HepG2 (cell line): ENCODE data around the gene SYT1. TPM values are rescaled to one million over a fixed set of nuclear protein-coding genes. Genes with fewer than 3 reads are reported as not detected.

Source experiments
- ATAC-seq: fragments of 200-7000 bp; cut with Tn5 transposase; 3 replicates; pipeline ENCODE4 v1.9.1; 2020; ENCODE audit warnings: mild to moderate bottlenecking, moderate library complexity
- BruUV-seq: library from RNA; stranded (reverse); fragments of 400-500 nt; replicated peaks from 2 replicates; lab custom pipeline; 2021; lab: Mats Ljungman, UMichigan
- CTCF ChIA-PET: fragments of 300-600 bp; formaldehyde crosslinking; extraction: SDS; loops from one replicate; lab custom pipeline; 2021; ENCODE audit warnings: low total read pairs, inconsistent platforms, low intra/inter-chr PET ratio; lab: Yijun Ruan, JAX
- POLR2A ChIA-PET: fragments of 350-600 bp; sonication (Branson Sonifier 250); formaldehyde crosslinking; loops from one replicate; lab custom pipeline; 2020; ENCODE audit warnings: antibody characterized with exemption, inconsistent platforms; lab: Yijun Ruan, JAX
- DNase-seq: peaks from one replicate; pipeline ENCODE4 v3.0.0-alpha.2; 2015; ENCODE audit warnings: low spot score
- FAIRE-seq: peaks from 3 replicates; lab custom pipeline; 2011; peaks lifted over from hg19 to GRCh38; lab: Jason Lieb, UNC
- H2AFZ ChIP-seq: one replicate; pipeline ENCODE4 v1.6.1; 2011; ENCODE audit warnings: low read length, inconsistent platforms
- H3K27ac ChIP-seq: fragments of 300-600 bp; 3 replicates; pipeline ENCODE4 v1.8.0; 2011; ENCODE audit warnings: mixed run types, mild to moderate bottlenecking, mixed read lengths, low read length, inconsistent platforms; ENCODE audit not compliant: insufficient read depth; ENCODE audit errors: extremely low read length
- H3K27me3 ChIP-seq, 2 experiments: fragments of 200-600 bp in 1 of 2; 2 replicates in 1 of 2; 3 replicates in 1 of 2; pipeline versions ENCODE4 v1.6.0 to v1.8.0; 2011; ENCODE audit warnings: low read length in 2 of 2, mild to moderate bottlenecking in 2 of 2, moderate library complexity in 2 of 2, inconsistent platforms in 1 of 2; ENCODE audit not compliant: insufficient read depth in 2 of 2, control insufficient read depth in 1 of 2
- H3K36me3 ChIP-seq, 2 experiments: fragments of 200-600 bp in 1 of 2; replicated peaks in 1 of 2; 2 replicates in 1 of 2; 3 replicates in 1 of 2; pipeline versions ENCODE4 v1.5.1 to v1.8.0; 2011; ENCODE audit warnings: low read length in 2 of 2, inconsistent platforms in 1 of 2; ENCODE audit not compliant: insufficient read depth in 2 of 2, control insufficient read depth in 1 of 2
- H3K4me1 ChIP-seq: 2 replicates; pipeline ENCODE4 v1.5.1; 2012; ENCODE audit warnings: low read length, inconsistent platforms; ENCODE audit not compliant: insufficient read depth
- H3K4me2 ChIP-seq: 2 replicates; pipeline ENCODE4 v1.6.0; 2011; ENCODE audit warnings: low read depth, low read length, inconsistent platforms
- H3K4me3 ChIP-seq, 3 experiments: fragments of 200-600 bp in 1 of 3; sonication (generic), shearing (Covaris generic) in 1 of 3; replicated peaks in 1 of 3; 2 replicates each; pipeline ENCODE4 v1.5.1; 2011 to 2016; ENCODE audit warnings: low read length in 3 of 3, inconsistent platforms in 2 of 3, low read depth in 2 of 3, mild to moderate bottlenecking in 2 of 3, control low read depth in 1 of 3, mixed read lengths in 1 of 3; ENCODE audit not compliant: insufficient read depth in 1 of 3
- H3K79me2 ChIP-seq: one replicate; pipeline ENCODE4 v1.6.1; 2011; ENCODE audit warnings: low read length, inconsistent platforms; ENCODE audit not compliant: insufficient read depth
- H3K9ac ChIP-seq: 2 replicates; pipeline ENCODE4 v1.6.0; 2011; ENCODE audit warnings: mild to moderate bottlenecking, low read depth, low read length, inconsistent platforms; ENCODE audit not compliant: insufficient read depth
- H3K9me3 ChIP-seq: 2 replicates; pipeline ENCODE4 v1.5.1; 2012; ENCODE audit warnings: mild to moderate bottlenecking, low read length
- H4K20me1 ChIP-seq: 2 replicates; pipeline ENCODE4 v1.6.0; 2011; ENCODE audit warnings: inconsistent platforms, mild to moderate bottlenecking, low read length, moderate library complexity; ENCODE audit not compliant: insufficient read depth
- LCORL ChIP-seq, 2 experiments: fragments of 450-650 bp in 1 of 2; sonication (generic) in 1 of 2; formaldehyde crosslinking in 1 of 2; IDR thresholded peaks; 2 replicates each; pipeline versions ENCODE4 v1.5.0 to v1.6.1; 2017 to 2020; ENCODE audit warnings: antibody characterized with exemption in 1 of 2, missing genetic modification reagents in 1 of 2
- MED13 ChIP-seq: sonication (generic); formaldehyde crosslinking; IDR thresholded peaks from 2 replicates; pipeline ENCODE4 v1.5.0; 2020; ENCODE audit warnings: missing genetic modification reagents
- SIN3B ChIP-seq: fragments of 150-350 bp; IDR thresholded peaks from 2 replicates; pipeline ENCODE4 v1.6.1; 2014; ENCODE audit warnings: low read length
- SSRP1 ChIP-seq: IDR thresholded peaks from 2 replicates; pipeline ENCODE4 v1.6.1; 2016; ENCODE audit warnings: control low read depth
- ZNF496 ChIP-seq: sonication (generic); formaldehyde crosslinking; IDR thresholded peaks from 2 replicates; pipeline ENCODE4 v1.8.1; 2023; ENCODE audit warnings: mild to moderate bottlenecking, moderate library complexity, missing genetic modification reagents; ENCODE audit not compliant: insufficient replicate concordance
- ZNF562 ChIP-seq: sonication (generic); formaldehyde crosslinking; IDR thresholded peaks from 2 replicates; pipeline ENCODE4 v1.8.0; 2022; ENCODE audit warnings: missing genetic modification reagents, borderline replicate concordance
- ZNF567 ChIP-seq: sonication (generic); formaldehyde crosslinking; IDR thresholded peaks from 2 replicates; pipeline ENCODE4 v1.8.1; 2023; ENCODE audit warnings: mild to moderate bottlenecking, missing genetic modification reagents, borderline replicate concordance
- ZNF713 ChIP-seq: sonication (generic); formaldehyde crosslinking; IDR thresholded peaks from 2 replicates; pipeline ENCODE4 v1.4.0; 2020; ENCODE audit warnings: mild to moderate bottlenecking, missing genetic modification reagents
- in situ Hi-C: cut with HindIII; loops from 2 replicates; pipeline ENCODE4 v1.10.0; 2017; ENCODE audit warnings: low pct_unique_long_range_greater_than_20kb; ENCODE audit not compliant: extremely low pct_ligation_motif_present
- intact Hi-C: fragments of 100-400 bp; cut with micrococcal nuclease; formaldehyde crosslinking; loops from one replicate; pipeline ENCODE4 v1.10.0; 2022; ENCODE audit not compliant: unreplicated experiment
- polyA plus RNA-seq, 8 experiments: library from polyadenylated mRNA; depleted of rRNA in 3 of 8; stranded (reverse) in 7 of 8; unstranded in 1 of 8; fragments of >200 nt; fragmentation: Illumina TruSeq in 4 of 8; extraction: Trizol in 4 of 8; gene quantifications; 2 replicates each; pipeline versions ENCODE4 v1.2.1 to v1.2.3, GENCODE V29; 2011 to 2016; ENCODE audit warnings: low read depth in 4 of 8, missing spikeins in 1 of 8, mixed read lengths in 1 of 8; ENCODE audit not compliant: insufficient read depth in 1 of 8
- total RNA-seq, 5 experiments: library from RNA; depleted of rRNA; stranded (reverse); fragments of >200 nt; fragmentation: Illumina TruSeq; extraction: Trizol; gene quantifications; 2 replicates each; pipeline ENCODE4 v1.2.3, GENCODE V29; 2016; ENCODE audit warnings: low read depth in 1 of 5
- TF ChIP-seq, protein P1 (sequence below): sonication (generic); formaldehyde crosslinking; IDR thresholded peaks from 2 replicates; pipeline ENCODE4 v1.4.0; 2020; ENCODE audit warnings: missing genetic modification reagents; ENCODE audit errors: not compliant biosample characterization
- TF ChIP-seq, protein P2 (sequence below): sonication (generic); formaldehyde crosslinking; IDR thresholded peaks from 2 replicates; pipeline ENCODE4 v1.4.0; 2020; ENCODE audit warnings: missing genetic modification reagents
- TF ChIP-seq, protein P3 (sequence below): sonication (generic); formaldehyde crosslinking; conservative IDR thresholded peaks from 2 replicates; pipeline ENCODE4 v1.4.0; 2020; ENCODE audit warnings: missing genetic modification reagents
- TF ChIP-seq, protein P4 (sequence below): sonication (generic); formaldehyde crosslinking; conservative IDR thresholded peaks from 2 replicates; pipeline ENCODE4 v1.4.0; 2020; ENCODE audit warnings: mild to moderate bottlenecking, missing genetic modification reagents, moderate library complexity

The SYT1 gene
- total and polyA plus RNA-seq, 2 of the 13 experiments (the other 11 are each of a cell fraction or from before 2014, with no cell fraction given): not detected

DNA sequence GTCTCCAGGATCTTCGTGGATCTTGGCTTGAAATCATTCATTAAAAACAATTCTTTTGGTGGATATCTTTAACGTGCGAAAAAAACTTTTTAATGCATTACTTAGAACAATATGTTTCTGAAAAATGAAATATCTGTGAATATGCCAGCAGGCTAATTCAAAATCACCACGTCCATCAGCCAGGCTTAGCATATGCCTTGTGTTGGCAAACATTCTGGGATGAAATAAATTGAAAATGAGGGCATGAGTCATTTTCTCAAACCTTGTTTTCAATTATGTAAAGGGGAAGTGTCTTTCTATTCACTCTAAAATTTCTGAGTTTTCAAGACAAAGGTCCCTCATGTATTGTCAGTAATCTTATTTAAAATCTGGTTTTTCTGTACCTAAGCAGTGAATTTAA lies 432.3 kb downstream of the SYT1 start (continued):
- TF ChIP-seq, protein P1, sequence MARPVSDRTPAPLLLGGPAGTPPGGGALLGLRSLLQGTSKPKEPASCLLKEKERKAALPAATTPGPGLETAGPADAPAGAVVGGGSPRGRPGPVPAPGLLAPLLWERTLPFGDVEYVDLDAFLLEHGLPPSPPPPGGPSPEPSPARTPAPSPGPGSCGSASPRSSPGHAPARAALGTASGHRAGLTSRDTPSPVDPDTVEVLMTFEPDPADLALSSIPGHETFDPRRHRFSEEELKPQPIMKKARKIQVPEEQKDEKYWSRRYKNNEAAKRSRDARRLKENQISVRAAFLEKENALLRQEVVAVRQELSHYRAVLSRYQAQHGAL (CRISPR knock-in tag): no peak
- TF ChIP-seq ZNF567 (CRISPR knock-in tag): no peak
- TF ChIP-seq, all 625 proteins: peak for 0

- POLR2A ChIA-PET: no interaction called here
- H3K4me2 ChIP-seq: no peak overlapping the region
Observed at GRCh38 chr12:79298506-79298905, 433.9 kb downstream of the SYT1 start.

More at GRCh38 chr12:79298506-79298905, 433.9 kb downstream of the SYT1 start:
- H3K27ac ChIP-seq: no peak overlapping the region
- no peak overlapping the region for H2AFZ ChIP-seq
- H3K4me1 ChIP-seq: peaks cover 21% of the 10 kb centered on the region
- CTCF ChIA-PET: no interaction called here
- ATAC-seq: no peak
- H3K36me3 ChIP-seq: no peaks in the 10 kb centered on the region
- BruUV-seq: no TSS peak
- H3K9me3 ChIP-seq: no peaks in the 10 kb centered on the region
- TF ChIP-seq SSRP1 (CRISPR knock-in tag): no peak
- no peak for TF ChIP-seq ZNF562 (CRISPR knock-in tag)
- TF ChIP-seq MED13: no peak
- no peak for TF ChIP-seq ZNF496 (CRISPR knock-in tag)
- TF ChIP-seq, protein P2, sequence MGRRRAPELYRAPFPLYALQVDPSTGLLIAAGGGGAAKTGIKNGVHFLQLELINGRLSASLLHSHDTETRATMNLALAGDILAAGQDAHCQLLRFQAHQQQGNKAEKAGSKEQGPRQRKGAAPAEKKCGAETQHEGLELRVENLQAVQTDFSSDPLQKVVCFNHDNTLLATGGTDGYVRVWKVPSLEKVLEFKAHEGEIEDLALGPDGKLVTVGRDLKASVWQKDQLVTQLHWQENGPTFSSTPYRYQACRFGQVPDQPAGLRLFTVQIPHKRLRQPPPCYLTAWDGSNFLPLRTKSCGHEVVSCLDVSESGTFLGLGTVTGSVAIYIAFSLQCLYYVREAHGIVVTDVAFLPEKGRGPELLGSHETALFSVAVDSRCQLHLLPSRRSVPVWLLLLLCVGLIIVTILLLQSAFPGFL (CRISPR knock-in tag): no peak
- TF ChIP-seq LCORL (IDR thresholded peaks at IDR 0.05): no peak
- no peak for TF ChIP-seq LCORL (CRISPR knock-in tag; IDR thresholded peaks at IDR 0.05)
- no peak for TF ChIP-seq SIN3B
- TF ChIP-seq, protein P3, sequence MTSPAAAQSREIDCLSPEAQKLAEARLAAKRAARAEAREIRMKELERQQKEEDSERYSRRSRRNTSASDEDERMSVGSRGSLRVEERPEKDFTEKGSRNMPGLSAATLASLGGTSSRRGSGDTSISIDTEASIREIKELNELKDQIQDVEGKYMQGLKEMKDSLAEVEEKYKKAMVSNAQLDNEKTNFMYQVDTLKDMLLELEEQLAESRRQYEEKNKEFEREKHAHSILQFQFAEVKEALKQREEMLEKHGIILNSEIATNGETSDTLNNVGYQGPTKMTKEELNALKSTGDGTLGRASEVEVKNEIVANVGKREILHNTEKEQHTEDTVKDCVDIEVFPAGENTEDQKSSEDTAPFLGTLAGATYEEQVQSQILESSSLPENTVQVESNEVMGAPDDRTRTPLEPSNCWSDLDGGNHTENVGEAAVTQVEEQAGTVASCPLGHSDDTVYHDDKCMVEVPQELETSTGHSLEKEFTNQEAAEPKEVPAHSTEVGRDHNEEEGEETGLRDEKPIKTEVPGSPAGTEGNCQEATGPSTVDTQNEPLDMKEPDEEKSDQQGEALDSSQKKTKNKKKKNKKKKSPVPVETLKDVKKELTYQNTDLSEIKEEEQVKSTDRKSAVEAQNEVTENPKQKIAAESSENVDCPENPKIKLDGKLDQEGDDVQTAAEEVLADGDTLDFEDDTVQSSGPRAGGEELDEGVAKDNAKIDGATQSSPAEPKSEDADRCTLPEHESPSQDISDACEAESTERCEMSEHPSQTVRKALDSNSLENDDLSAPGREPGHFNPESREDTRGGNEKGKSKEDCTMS (CRISPR knock-in tag): no peak
- TF ChIP-seq ZNF713: no peak
- TF ChIP-seq, protein P4, sequence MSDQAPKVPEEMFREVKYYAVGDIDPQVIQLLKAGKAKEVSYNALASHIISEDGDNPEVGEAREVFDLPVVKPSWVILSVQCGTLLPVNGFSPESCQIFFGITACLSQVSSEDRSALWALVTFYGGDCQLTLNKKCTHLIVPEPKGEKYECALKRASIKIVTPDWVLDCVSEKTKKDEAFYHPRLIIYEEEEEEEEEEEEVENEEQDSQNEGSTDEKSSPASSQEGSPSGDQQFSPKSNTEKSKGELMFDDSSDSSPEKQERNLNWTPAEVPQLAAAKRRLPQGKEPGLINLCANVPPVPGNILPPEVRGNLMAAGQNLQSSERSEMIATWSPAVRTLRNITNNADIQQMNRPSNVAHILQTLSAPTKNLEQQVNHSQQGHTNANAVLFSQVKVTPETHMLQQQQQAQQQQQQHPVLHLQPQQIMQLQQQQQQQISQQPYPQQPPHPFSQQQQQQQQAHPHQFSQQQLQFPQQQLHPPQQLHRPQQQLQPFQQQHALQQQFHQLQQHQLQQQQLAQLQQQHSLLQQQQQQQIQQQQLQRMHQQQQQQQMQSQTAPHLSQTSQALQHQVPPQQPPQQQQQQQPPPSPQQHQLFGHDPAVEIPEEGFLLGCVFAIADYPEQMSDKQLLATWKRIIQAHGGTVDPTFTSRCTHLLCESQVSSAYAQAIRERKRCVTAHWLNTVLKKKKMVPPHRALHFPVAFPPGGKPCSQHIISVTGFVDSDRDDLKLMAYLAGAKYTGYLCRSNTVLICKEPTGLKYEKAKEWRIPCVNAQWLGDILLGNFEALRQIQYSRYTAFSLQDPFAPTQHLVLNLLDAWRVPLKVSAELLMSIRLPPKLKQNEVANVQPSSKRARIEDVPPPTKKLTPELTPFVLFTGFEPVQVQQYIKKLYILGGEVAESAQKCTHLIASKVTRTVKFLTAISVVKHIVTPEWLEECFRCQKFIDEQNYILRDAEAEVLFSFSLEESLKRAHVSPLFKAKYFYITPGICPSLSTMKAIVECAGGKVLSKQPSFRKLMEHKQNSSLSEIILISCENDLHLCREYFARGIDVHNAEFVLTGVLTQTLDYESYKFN (CRISPR knock-in tag): no peak
- H3K4me3 ChIP-seq: no peak overlapping the region
- H4K20me1 ChIP-seq: no peaks in the 10 kb centered on the region
- no peaks in the 10 kb centered on the region for H3K79me2 ChIP-seq
- no peak for FAIRE-seq
- in situ Hi-C loops: no loop called here
- no peak overlapping the region for H3K9ac ChIP-seq
- intact Hi-C loops: no loop called here
- H3K27me3 ChIP-seq: no peaks in the 10 kb centered on the region; a peak in 1 of 5 replicates
- no peak for DNase-seq
